NT2/D1 (cell line): Measurements from ENCODE around the gene SYNPR.

ENCODE experiments used
- YY1 ChIP-seq: IDR thresholded peaks from 2 replicates; pipeline ENCODE4 v1.6.1; 2011; ENCODE audit not compliant: insufficient read length, insufficient read depth
- ZNF274 ChIP-seq: IDR thresholded peaks from 2 replicates; pipeline ENCODE4 v1.6.1; 2011; ENCODE audit warnings: mild to moderate bottlenecking, low read depth, low read length

- TF ChIP-seq ZNF274 (no peak), YY1 (no peak)
Observed at GRCh38 chr3:63652066-63652725, 374.1 kb downstream of the SYNPR start, which contains the start of gene SNTN.
